A549 (cell line): ENCODE data around the gene RBFOX1. TPM values are rescaled to one million over a fixed set of nuclear protein-coding genes. Genes with fewer than 3 reads are reported as not detected.

Experiments
- ATAC-seq, 2 experiments: fragments of 200-7000 bp in 1 of 2; fragments of >200 bp in 1 of 2; cut with Nextera tagmentation in 1 of 2; cut with Tn5 transposase in 1 of 2; 3 replicates each; pipeline versions ENCODE4 v1.8.0 to v1.9.1; 2018 to 2020; ENCODE audit warnings: mild to moderate bottlenecking in 1 of 2, moderate library complexity in 1 of 2
- CTCF ChIA-PET: fragments of 300-600 bp; sonication (Branson Sonifier 250); formaldehyde crosslinking; extraction: SDS; loops from one replicate; lab custom pipeline; 2021; ENCODE audit warnings: antibody characterized with exemption, inconsistent platforms; lab: Yijun Ruan, JAX
- POLR2A ChIA-PET: fragments of 350-600 bp; formaldehyde crosslinking; extraction: SDS; loops from one replicate; lab custom pipeline; 2021; ENCODE audit warnings: antibody characterized with exemption, inconsistent platforms; lab: Yijun Ruan, JAX
- DNase-seq, 2 experiments: peaks; one replicate each; pipeline versions ENCODE4 v3.0.0 to v3.0.0-alpha.2; 2011 to 2016; ENCODE audit warnings: low read depth in 1 of 2, low spot score in 1 of 2
- FAIRE-seq: peaks from 2 replicates; lab custom pipeline; 2011; peaks lifted over from hg19 to GRCh38; lab: Jason Lieb, UNC
- H3K27ac ChIP-seq, 2 experiments: fragments of >200 bp; sonication (Bioruptor Twin); formaldehyde crosslinking; 3 replicates each; pipeline ENCODE4 v1.5.1; 2016 to 2017
- H3K4me1 ChIP-seq: fragments of >200 bp; sonication (Bioruptor Twin); formaldehyde crosslinking; 3 replicates; pipeline ENCODE4 v1.6.1; 2016
- H3K4me2 ChIP-seq: fragments of >200 bp; sonication (Bioruptor Twin); formaldehyde crosslinking; 3 replicates; pipeline ENCODE4 v1.6.1; 2016
- H3K4me3 ChIP-seq: fragments of >200 bp; sonication (Bioruptor Twin); formaldehyde crosslinking; 3 replicates; pipeline ENCODE4 v1.5.1; 2016
- H3K9me3 ChIP-seq: fragments of >200 bp; sonication (Bioruptor Twin); formaldehyde crosslinking; 3 replicates; pipeline ENCODE4 v1.6.1; 2016
- BCL3 ChIP-seq: fragments of >200 bp; sonication (Bioruptor Twin); formaldehyde crosslinking; IDR thresholded peaks from 3 replicates; pipeline ENCODE4 v1.6.1; 2016
- BHLHE40 ChIP-seq: IDR thresholded peaks from 2 replicates; pipeline ENCODE4 v1.6.1; 2012; ENCODE audit warnings: low read depth, low read length, inconsistent platforms
- CEBPB ChIP-seq, 2 experiments: fragments of >200 bp in 1 of 2; sonication (Bioruptor Twin) in 1 of 2; formaldehyde crosslinking in 1 of 2; IDR thresholded peaks; 2 replicates each; pipeline ENCODE4 v1.6.1; 2012 to 2016
- CHD2 ChIP-seq: fragments of 150-350 bp; IDR thresholded peaks from 2 replicates; pipeline ENCODE4 v1.6.1; 2014; ENCODE audit warnings: low read length; ENCODE audit not compliant: partially characterized antibody
- EHF ChIP-seq: fragments of 250-450 bp; sonication (Bioruptor Pico); IDR thresholded peaks from 2 replicates; pipeline ENCODE4 v1.5.0; 2020; ENCODE audit warnings: mild to moderate bottlenecking
- ELK1 ChIP-seq: fragments of 150-350 bp; IDR thresholded peaks from 2 replicates; pipeline ENCODE4 v1.6.1; 2014; ENCODE audit warnings: low read depth, mild to moderate bottlenecking, low read length
- EP300 ChIP-seq, 2 experiments: fragments of >200 bp; sonication (Bioruptor Twin); formaldehyde crosslinking; IDR thresholded peaks; 2 replicates in 1 of 2; 3 replicates in 1 of 2; pipeline ENCODE4 v1.6.1; 2016 to 2017
- GATA3 ChIP-seq: IDR thresholded peaks from 2 replicates; pipeline ENCODE4 v1.6.1; 2012; ENCODE audit warnings: borderline replicate concordance
- HMGXB4 ChIP-seq: fragments of 250-450 bp; sonication (Bioruptor Pico); IDR thresholded peaks from 2 replicates; pipeline ENCODE4 v1.5.0; 2021; ENCODE audit warnings: mild to moderate bottlenecking, moderate library complexity, borderline replicate concordance
- KDM1A ChIP-seq: fragments of 200-600 bp; sonication (generic); IDR thresholded peaks from 2 replicates; pipeline ENCODE4 v1.6.1; 2016; ENCODE audit warnings: low read depth, mild to moderate bottlenecking
- MAFK ChIP-seq: fragments of 450-650 bp; IDR thresholded peaks from 2 replicates; pipeline ENCODE4 v1.6.1; 2014; ENCODE audit not compliant: partially characterized antibody
- NPAS2 ChIP-seq: fragments of 250-450 bp; sonication (Bioruptor Pico); IDR thresholded peaks from 2 replicates; pipeline ENCODE4 v1.8.0; 2022; ENCODE audit warnings: mild to moderate bottlenecking, moderate library complexity, borderline replicate concordance
- PBX3 ChIP-seq: IDR thresholded peaks from 2 replicates; pipeline ENCODE4 v1.6.1; 2012
- POLR2A ChIP-seq: IDR thresholded peaks from 2 replicates; pipeline ENCODE4 v1.6.1; 2012; ENCODE audit warnings: mild to moderate bottlenecking, low read length
- RFX5 ChIP-seq: fragments of 450-650 bp; IDR thresholded peaks from 2 replicates; pipeline ENCODE4 v1.7.1; 2014; ENCODE audit warnings: antibody characterized with exemption, mild to moderate bottlenecking, moderate library complexity
- RNF2 ChIP-seq: fragments of 200-600 bp; sonication (generic); IDR thresholded peaks from 2 replicates; pipeline ENCODE4 v1.6.1; 2016; ENCODE audit warnings: low read depth, mild to moderate bottlenecking, antibody characterized with exemption, moderate library complexity, borderline replicate concordance
- SMC3 ChIP-seq: fragments of >200 bp; sonication (Bioruptor Twin); formaldehyde crosslinking; IDR thresholded peaks from 3 replicates; pipeline ENCODE4 v1.6.1; 2018; ENCODE audit warnings: inconsistent platforms
- TFCP2L1 ChIP-seq: fragments of 250-450 bp; sonication (Bioruptor Pico); IDR thresholded peaks from 2 replicates; pipeline ENCODE4 v1.5.0; 2021; ENCODE audit warnings: mild to moderate bottlenecking
- USF2 ChIP-seq: fragments of 450-650 bp; IDR thresholded peaks from 2 replicates; pipeline ENCODE4 v1.6.1; 2014; ENCODE audit warnings: antibody characterized with exemption
- ZNF302 ChIP-seq: fragments of 250-450 bp; sonication (Bioruptor Pico); IDR thresholded peaks from 2 replicates; pipeline ENCODE4 v1.9.0; 2021; ENCODE audit warnings: inconsistent platforms, mild to moderate bottlenecking, moderate library complexity
- ZSCAN20 ChIP-seq: fragments of 250-450 bp; sonication (Bioruptor Pico); IDR thresholded peaks from 2 replicates; pipeline ENCODE4 v1.8.0; 2022; ENCODE audit warnings: mild to moderate bottlenecking, moderate library complexity
- WGBS: methylation state at CpG from one replicate; pipeline ENCODE4 v1.1.6; 2017; ENCODE audit errors: missing lambda C conversion rate; 5-methylcytosine and 5-hydroxymethylcytosine counted together
- polyA plus RNA-seq, 4 experiments: library from polyadenylated mRNA; depleted of rRNA in 3 of 4; stranded (reverse); fragments of >200 nt; fragmentation: RNase III in 1 of 4; extraction: RNeasy Plus Mini Kit Qiagen cat#74134 plus additional on column Dnase treatment in 1 of 4; gene quantifications; 2 replicates in 3 of 4; 3 replicates in 1 of 4; pipeline ENCODE4 v1.2.3, GENCODE V29; 2011 to 2017
- TF ChIP-seq, protein P1 (sequence below): fragments of >200 bp; sonication (Bioruptor Twin); formaldehyde crosslinking; IDR thresholded peaks from 2 replicates; pipeline ENCODE4 v1.6.1; 2016
- TF ChIP-seq, protein P2 (sequence below): fragments of 200-600 bp; sonication (generic); IDR thresholded peaks from 2 replicates; pipeline ENCODE4 v1.6.1; 2016; ENCODE audit warnings: antibody characterized with exemption, mild to moderate bottlenecking, moderate library complexity

RBFOX1 gene
- polyA plus RNA-seq, 2 of the 4 experiments (the other 2 are of a cell fraction) = not detected

GRCh38 chr16:7579454-7579853, 246.8 kb downstream of the RBFOX1 start:
- FAIRE-seq (no peak), DNase-seq (no peak), ATAC-seq (no peak)
- no peak overlapping the region for H3K4me3 ChIP-seq
- H3K27ac ChIP-seq = no peak overlapping the region
- H3K4me2 ChIP-seq = no peak overlapping the region
- POLR2A ChIA-PET = no interaction called here
- no peaks in the 10 kb centered on the region for H3K4me1 ChIP-seq
- TF ChIP-seq MAFK = peak; percentile 64
- no peak for TF ChIP-seq ZSCAN20 (CRISPR knock-in tag)
- no peaks in the 10 kb centered on the region for H3K9me3 ChIP-seq
- CTCF ChIA-PET = no interaction called here
- 2% methylated on average over 8 of the region's 8 CpGs for WGBS

DNA sequence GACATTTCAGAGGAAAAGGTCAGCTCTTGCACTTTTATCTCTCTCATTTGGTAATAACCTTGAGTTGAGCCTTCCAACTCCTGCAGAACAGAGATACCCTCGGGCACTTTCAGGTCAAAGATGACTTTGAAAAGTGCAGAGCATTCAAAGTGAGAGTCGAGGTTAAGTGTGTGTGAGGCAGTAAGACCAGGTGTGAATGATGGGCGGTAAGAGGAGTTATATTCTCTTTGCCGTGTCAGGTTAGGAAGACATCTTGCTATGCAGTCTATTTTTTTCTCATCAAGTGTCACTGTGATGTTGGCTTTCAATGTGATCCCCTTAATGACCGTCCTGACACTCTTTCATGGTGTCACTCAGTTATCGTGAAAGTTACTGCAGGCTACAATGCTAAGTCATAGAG, 248.5 kb downstream of the RBFOX1 start:
- whole genome bisulfite sequencing = 4% methylated on average over 6 of the region's 6 CpGs
- ATAC-seq = no peak
- TF ChIP-seq PBX3 (no peak), BCL3 (no peak), ELK1 (no peak), EHF (CRISPR knock-in tag) (no peak), GATA3 (no peak)
- TF ChIP-seq, all 56 proteins: peak for 0
- Histone ChIP-seq H3K9me3 (no peaks in the 10 kb centered on the region), H3K4me1 (no peaks in the 10 kb centered on the region), H3K27ac (no peak overlapping the region), H3K4me2 (no peak overlapping the region), H3K4me3 (no peak overlapping the region)
- POLR2A ChIA-PET = no interaction called here
- no peak for FAIRE-seq
- CTCF ChIA-PET = no interaction called here
- no peak for DNase-seq

DNA sequence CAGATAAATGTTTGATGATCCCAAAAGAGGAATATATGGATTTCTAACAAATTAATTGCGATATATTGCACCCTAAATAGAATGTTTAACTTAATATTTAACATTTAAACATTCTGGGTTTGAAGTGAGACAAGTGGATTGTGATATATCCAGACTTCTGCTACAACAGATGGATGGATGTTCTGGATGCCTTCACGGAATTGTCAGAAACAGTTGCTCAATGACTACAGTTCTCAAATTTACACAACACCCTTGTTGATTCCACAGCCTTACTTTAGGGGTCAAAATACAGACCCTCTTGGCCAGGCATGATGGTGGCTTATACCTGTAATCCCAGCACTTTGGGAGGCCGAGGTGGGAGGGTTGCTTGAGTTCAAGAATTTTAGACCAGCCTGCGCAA, 250.8 kb downstream of the RBFOX1 start:
- H3K4me3 ChIP-seq = no peak overlapping the region
- H3K4me2 ChIP-seq = no peak overlapping the region
- TF ChIP-seq CHD2 (no peak), KDM1A (no peak), TFCP2L1 (CRISPR knock-in tag) (no peak), ZSCAN20 (CRISPR knock-in tag) (no peak), RFX5 (no peak), CEBPB (IDR thresholded peaks at IDR 0.05) (no peak), GATA3 (no peak), POLR2A (no peak), RNF2 (no peak), ZNF302 (CRISPR knock-in tag) (no peak), BHLHE40 (no peak), EP300 (IDR thresholded peaks at IDR 0.05) (no peak), HMGXB4 (no peak), NPAS2 (CRISPR knock-in tag) (no peak), SMC3 (no peak), MAFK (no peak), USF2 (no peak)
- TF ChIP-seq, protein P1, sequence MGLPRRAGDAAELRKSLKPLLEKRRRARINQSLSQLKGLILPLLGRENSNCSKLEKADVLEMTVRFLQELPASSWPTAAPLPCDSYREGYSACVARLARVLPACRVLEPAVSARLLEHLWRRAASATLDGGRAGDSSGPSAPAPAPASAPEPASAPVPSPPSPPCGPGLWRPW = no peak
- TF ChIP-seq, protein P2, sequence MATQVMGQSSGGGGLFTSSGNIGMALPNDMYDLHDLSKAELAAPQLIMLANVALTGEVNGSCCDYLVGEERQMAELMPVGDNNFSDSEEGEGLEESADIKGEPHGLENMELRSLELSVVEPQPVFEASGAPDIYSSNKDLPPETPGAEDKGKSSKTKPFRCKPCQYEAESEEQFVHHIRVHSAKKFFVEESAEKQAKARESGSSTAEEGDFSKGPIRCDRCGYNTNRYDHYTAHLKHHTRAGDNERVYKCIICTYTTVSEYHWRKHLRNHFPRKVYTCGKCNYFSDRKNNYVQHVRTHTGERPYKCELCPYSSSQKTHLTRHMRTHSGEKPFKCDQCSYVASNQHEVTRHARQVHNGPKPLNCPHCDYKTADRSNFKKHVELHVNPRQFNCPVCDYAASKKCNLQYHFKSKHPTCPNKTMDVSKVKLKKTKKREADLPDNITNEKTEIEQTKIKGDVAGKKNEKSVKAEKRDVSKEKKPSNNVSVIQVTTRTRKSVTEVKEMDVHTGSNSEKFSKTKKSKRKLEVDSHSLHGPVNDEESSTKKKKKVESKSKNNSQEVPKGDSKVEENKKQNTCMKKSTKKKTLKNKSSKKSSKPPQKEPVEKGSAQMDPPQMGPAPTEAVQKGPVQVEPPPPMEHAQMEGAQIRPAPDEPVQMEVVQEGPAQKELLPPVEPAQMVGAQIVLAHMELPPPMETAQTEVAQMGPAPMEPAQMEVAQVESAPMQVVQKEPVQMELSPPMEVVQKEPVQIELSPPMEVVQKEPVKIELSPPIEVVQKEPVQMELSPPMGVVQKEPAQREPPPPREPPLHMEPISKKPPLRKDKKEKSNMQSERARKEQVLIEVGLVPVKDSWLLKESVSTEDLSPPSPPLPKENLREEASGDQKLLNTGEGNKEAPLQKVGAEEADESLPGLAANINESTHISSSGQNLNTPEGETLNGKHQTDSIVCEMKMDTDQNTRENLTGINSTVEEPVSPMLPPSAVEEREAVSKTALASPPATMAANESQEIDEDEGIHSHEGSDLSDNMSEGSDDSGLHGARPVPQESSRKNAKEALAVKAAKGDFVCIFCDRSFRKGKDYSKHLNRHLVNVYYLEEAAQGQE = no peak
- ATAC-seq (no peak), DNase-seq (no peak), FAIRE-seq (no peak)
- H3K4me1 ChIP-seq = no peaks in the 10 kb centered on the region
- POLR2A ChIA-PET = no interaction called here
- no peaks in the 10 kb centered on the region for H3K9me3 ChIP-seq
- H3K27ac ChIP-seq = no peak overlapping the region
- CTCF ChIA-PET = no interaction called here
- WGBS = 7% methylated on average over 4 of the region's 4 CpGs
